ENCODE data around the gene ARID1B.

The ARID1B gene

DNA sequence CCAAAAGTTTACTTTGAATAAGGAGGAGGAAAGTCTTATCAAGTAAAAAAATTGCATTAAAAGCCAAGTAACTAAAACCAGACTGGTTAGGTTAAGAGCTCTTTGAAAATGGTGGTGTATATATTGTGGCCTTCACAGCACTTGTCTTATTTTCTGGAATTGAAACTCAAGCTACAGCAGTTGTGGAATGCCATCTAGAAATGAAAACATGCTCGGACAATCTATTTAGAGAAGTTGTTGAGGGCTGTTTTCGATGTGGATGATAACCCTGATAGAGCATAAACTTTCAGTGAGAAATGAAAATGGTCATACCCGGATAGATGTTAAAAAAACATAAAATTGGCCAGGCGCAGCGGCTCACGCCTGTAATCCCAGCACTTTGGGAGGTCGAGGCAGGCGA lies 47.0 kb downstream of the ARID1B start:
- Histone ChIP-seq H3K79me2 (ENCODE audit: insufficient read depth, low read length) (peaks cover 88% of the 10 kb centered on the region), H3K9me3 (ENCODE audit: insufficient read depth, low read length) (no peaks in the 10 kb centered on the region), H4K20me1 (ENCODE audit: low read depth, low read length) (peaks cover 18% of the 10 kb centered on the region; the same call in 1 of the 2 replicates), H2AFZ (ENCODE audit: low read depth, low read length, severe bottlenecking) (no peak overlapping the region), H3K9ac (ENCODE audit: low read length) (no peak overlapping the region), H3K4me3 (ENCODE audit: insufficient read depth, low read length, poor library complexity, severe bottlenecking) (no peak overlapping the region), H3F3A (ENCODE audit: insufficient read depth) (no peaks in the 10 kb centered on the region), H3K36me3 (ENCODE audit: low read length) (0 out of 2 replicates have a peak, but pooled peaks cover 3% of the 10 kb centered on the region), H3K27ac (ENCODE audit: low read depth, low read length) (no peak overlapping the region), H3K27me3 (ENCODE audit: low read length) (no peaks in the 10 kb centered on the region), H3K4me2 (ENCODE audit: low read depth, low read length, poor library complexity, severe bottlenecking) (no peak overlapping the region), H3K9me2 (replicated peaks; ENCODE audit: insufficient read depth, low read length) (no peaks in the 10 kb centered on the region)
- no peak for TF ChIP-seq EZH2phosphoT487 (conservative IDR thresholded peaks at IDR 0.05; ENCODE audit: low read length)
- TF ChIP-seq, protein P1, sequence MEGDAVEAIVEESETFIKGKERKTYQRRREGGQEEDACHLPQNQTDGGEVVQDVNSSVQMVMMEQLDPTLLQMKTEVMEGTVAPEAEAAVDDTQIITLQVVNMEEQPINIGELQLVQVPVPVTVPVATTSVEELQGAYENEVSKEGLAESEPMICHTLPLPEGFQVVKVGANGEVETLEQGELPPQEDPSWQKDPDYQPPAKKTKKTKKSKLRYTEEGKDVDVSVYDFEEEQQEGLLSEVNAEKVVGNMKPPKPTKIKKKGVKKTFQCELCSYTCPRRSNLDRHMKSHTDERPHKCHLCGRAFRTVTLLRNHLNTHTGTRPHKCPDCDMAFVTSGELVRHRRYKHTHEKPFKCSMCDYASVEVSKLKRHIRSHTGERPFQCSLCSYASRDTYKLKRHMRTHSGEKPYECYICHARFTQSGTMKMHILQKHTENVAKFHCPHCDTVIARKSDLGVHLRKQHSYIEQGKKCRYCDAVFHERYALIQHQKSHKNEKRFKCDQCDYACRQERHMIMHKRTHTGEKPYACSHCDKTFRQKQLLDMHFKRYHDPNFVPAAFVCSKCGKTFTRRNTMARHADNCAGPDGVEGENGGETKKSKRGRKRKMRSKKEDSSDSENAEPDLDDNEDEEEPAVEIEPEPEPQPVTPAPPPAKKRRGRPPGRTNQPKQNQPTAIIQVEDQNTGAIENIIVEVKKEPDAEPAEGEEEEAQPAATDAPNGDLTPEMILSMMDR (IDR thresholded peaks at IDR 0.05; ENCODE audit: insufficient read depth, low read length, poor library complexity, severe bottlenecking): no peak

DNA sequence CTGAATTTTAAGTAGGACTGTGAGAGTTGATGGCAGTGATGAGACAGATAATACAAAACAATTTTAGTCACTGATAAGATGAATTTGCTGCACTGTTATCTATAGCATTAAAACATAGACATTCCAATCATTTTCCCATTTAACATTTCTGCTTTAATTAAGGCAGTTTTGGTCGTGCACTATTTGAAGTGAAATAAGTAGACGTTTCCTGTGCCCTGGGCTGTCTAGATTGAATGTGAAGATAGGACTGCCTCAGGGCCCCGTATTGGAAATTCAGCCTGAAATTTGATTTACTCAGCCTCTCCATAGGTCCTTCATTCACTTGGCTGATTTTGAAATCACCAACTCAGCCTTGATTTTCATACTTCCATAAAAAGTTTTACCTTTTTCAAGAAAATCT lies 48.3 kb downstream of the ARID1B start:
- Histone ChIP-seq H3K9ac (ENCODE audit: low read length) (no peak overlapping the region), H3F3A (ENCODE audit: insufficient read depth) (no peaks in the 10 kb centered on the region), H3K27ac (ENCODE audit: low read depth, low read length) (no peak overlapping the region), H2AFZ (ENCODE audit: low read depth, low read length, severe bottlenecking) (no peak overlapping the region), H3K27me3 (ENCODE audit: low read length) (no peaks in the 10 kb centered on the region), H3K9me2 (replicated peaks; ENCODE audit: insufficient read depth, low read length) (no peaks in the 10 kb centered on the region), H3K79me2 (ENCODE audit: insufficient read depth, low read length) (peaks cover 79% of the 10 kb centered on the region), H3K4me3 (ENCODE audit: insufficient read depth, low read length, poor library complexity, severe bottlenecking) (no peak overlapping the region), H3K9me3 (ENCODE audit: insufficient read depth, low read length) (no peaks in the 10 kb centered on the region), H3K4me2 (ENCODE audit: low read depth, low read length, poor library complexity, severe bottlenecking) (no peak overlapping the region), H3K36me3 (ENCODE audit: low read length) (peaks cover 11% of the 10 kb centered on the region; the same call in 1 of the 2 replicates), H4K20me1 (ENCODE audit: low read depth, low read length) (peaks cover 12% of the 10 kb centered on the region; the same call in 1 of the 2 replicates)
- TF ChIP-seq, protein P1 (IDR thresholded peaks at IDR 0.05; ENCODE audit: insufficient read depth, low read length, poor library complexity, severe bottlenecking): no peak
- TF ChIP-seq EZH2phosphoT487 (conservative IDR thresholded peaks at IDR 0.05; ENCODE audit: low read length): no peak

DNA sequence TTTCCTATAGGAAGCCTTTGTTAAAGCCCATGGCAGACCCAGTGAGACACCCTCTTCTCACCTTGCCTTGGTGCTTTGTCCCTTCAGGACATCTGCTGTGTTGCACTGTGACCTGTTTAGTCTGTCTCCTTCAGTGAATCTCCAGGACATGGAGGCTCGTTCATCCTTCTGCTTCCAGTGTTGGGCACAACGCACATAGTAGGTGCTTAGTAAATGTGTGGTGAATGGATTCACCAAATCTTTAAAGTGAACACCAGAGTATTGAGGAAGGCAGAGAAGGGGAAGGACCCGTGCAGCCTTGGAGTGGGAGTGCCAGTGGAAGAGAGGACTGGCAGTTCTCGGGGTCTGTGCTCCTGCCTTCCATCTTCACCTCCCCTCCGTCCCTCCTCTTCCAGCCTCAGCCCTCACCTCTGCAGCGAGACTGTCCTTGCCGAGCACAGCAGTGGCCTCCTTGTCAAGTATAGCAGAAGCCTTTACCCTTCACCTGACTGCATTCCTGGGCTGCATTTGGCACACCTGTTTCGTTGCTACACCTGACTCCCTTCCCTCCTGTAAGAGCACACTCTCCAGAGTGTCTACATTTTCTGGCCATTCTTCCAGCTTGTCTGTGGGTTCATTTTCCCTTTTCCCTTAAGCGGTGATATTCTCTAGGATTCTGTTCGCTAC lies 49.2 kb downstream of the ARID1B start:
- H3K27ac ChIP-seq (ENCODE audit: low read depth, low read length): no peak overlapping the region
- 0 out of 2 replicates have a peak, but pooled peaks cover 5% of the 10 kb centered on the region for H4K20me1 ChIP-seq (ENCODE audit: low read depth, low read length)
- H2AFZ ChIP-seq (ENCODE audit: low read depth, low read length, severe bottlenecking): no peak overlapping the region
- no peaks in the 10 kb centered on the region for H3F3A ChIP-seq (ENCODE audit: insufficient read depth)
- peaks cover 11% of the 10 kb centered on the region; the same call in 1 of the 2 replicates for H3K36me3 ChIP-seq (ENCODE audit: low read length)
- H3K9me3 ChIP-seq (ENCODE audit: insufficient read depth, low read length): no peaks in the 10 kb centered on the region
- H3K79me2 ChIP-seq (ENCODE audit: insufficient read depth, low read length): peaks cover 76% of the 10 kb centered on the region
- H3K4me2 ChIP-seq (ENCODE audit: low read depth, low read length, poor library complexity, severe bottlenecking): no peak overlapping the region
- no peak overlapping the region for H3K4me3 ChIP-seq (ENCODE audit: insufficient read depth, low read length, poor library complexity, severe bottlenecking)
- no peaks in the 10 kb centered on the region for H3K9me2 ChIP-seq (replicated peaks; ENCODE audit: insufficient read depth, low read length)
- no peaks in the 10 kb centered on the region for H3K27me3 ChIP-seq (ENCODE audit: low read length)
- H3K9ac ChIP-seq (ENCODE audit: low read length): no peak overlapping the region
- no peak for TF ChIP-seq EZH2phosphoT487 (conservative IDR thresholded peaks at IDR 0.05; ENCODE audit: low read length)
- TF ChIP-seq, protein P1 (IDR thresholded peaks at IDR 0.05; ENCODE audit: insufficient read depth, low read length, poor library complexity, severe bottlenecking): no peak
